HS-27A (cell line): ENCODE results near the gene NR2F2.

Experiments
- DNase-seq: peaks from one replicate; pipeline ENCODE4 v3.0.0-alpha.2; 2012; ENCODE audit warnings: low read depth, missing footprints

The NR2F2 gene

GRCh38 chr15:96320107-96320506, 10.4 kb upstream of the NR2F2 start:
- no peak for DNase-seq

GRCh38 chr15:96320703-96321638, 9.5 kb upstream of the NR2F2 start:
- DNase-seq, result no peak

DNA sequence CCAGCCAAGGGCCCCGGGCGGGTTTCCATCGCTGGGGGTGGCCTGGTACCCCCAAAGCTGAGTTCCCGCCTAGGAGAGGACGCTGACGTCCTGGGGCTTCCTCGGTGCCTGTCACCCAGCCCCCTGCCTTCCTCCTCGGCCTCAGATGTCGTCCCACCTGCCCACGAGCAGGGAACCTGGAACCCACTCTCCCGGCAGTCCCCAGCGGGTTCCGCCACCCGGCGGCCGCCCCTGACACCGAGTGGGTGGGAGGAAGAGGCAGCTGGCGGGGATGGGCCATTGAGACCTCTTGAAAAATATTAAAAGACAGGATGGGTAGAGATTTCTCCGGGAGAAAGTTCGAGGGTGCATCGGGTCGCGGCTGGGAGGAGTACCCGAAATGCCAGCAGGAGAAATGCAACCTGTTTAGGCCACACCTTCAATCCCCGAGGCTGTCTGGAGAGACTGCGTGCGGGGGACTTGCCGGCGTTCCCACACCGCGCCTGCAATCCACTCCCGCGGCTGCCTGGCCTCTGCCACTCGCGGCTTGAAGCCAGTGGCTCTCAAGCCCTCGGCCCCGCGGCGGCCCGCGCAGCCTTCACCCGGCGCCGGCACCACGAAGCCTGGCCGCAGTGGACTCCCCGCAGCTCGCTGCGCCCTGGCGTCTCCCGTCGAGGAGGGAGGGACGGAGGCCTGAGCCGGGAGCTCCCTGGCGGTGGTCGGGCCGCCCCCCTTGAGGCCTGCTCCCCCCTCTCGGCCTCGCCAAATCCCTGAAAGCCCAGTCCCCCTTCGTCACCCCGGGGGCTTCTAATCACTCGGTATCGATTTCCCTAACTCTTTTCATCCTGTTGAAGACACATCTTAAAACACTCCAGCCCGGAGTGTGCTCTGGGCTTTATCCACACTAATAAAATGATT, 8.6 kb upstream of the NR2F2 start:
- no peak for DNase-seq

DNA sequence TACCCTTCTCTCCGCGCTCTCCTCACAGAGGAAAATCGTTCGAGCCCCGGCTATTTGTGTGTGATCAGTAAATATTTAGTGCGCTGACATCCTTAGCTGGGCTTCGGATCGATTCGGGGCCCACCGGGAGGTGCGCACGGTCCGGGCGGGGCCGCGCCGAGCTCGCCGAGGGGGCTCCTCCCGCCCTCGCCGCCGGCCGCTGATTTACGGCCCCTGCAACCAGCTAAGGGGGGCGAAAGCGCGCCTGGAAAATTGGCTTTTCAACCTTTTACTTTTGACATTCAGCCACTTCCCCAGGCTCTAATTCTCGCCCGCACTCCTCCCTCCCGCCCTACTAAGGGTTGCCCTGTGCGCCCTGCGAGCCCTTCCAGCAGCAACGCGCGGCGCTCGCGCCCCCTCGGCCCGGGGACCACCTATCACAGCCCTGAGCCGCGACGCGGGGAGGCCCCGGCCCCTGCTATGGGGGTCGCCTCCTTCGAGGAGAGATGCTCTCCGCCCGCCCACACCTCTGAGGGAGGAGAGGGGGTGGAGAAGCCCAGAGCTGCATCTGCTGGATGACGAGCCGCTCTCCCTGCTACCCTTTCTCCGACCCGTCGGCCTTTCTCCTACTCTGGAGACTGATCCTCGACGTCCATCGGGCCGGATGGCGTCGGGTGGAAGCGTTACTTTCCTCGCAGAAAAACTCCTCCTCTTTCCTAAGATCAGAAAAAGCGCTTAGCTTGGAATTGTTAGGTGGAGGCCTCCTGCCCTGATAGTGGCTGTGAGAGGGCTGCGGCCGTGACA, 7.8 kb upstream of the NR2F2 start:
- DNase-seq, result no peak

DNA sequence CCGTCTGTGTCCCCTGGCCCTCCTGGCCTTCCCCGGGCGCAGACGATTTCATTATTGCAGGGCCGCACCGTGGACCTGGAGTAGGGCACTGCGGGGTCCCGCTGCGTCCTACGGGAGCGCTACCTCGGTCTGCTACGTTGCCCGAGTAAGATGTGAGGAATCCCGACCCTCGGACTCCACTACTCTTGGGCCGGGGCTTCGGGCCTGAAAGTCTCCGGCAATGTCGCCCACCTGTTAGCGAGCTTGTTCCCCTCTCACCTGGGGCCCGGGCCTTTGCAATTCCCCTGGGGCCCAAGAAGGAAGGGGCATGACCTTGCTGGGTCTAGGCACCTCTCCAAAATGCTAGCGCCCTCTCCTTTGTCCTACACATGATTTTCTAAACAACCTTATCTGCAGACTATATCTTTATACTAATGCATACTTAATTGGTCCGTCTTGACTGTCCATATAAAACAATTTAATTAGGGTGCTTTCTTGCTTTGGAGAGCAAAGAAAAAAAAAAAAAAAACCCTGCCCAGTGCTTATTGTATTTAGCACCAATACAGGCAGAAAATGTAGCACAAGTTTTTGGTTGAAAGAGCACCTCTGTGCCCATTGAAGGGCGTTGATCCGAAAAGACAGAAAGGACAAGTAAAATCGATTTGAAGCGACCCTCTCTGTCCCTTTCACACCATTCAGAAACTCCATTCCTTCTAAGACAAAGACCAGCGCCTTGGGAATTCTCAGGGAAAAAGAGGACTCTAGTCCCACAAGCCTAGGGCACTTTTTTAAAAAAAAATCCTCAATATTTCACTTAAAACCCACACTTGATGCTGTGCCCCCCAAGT, 7.0 kb upstream of the NR2F2 start:
- DNase-seq, result no peak

- DNase-seq, result no peak
These were observed 6.2 kb upstream of the NR2F2 start for GRCh38 chr15:96324192-96324895.

- no peak for DNase-seq
These were observed 5.5 kb upstream of the NR2F2 start for GRCh38 chr15:96324940-96325540.

DNA sequence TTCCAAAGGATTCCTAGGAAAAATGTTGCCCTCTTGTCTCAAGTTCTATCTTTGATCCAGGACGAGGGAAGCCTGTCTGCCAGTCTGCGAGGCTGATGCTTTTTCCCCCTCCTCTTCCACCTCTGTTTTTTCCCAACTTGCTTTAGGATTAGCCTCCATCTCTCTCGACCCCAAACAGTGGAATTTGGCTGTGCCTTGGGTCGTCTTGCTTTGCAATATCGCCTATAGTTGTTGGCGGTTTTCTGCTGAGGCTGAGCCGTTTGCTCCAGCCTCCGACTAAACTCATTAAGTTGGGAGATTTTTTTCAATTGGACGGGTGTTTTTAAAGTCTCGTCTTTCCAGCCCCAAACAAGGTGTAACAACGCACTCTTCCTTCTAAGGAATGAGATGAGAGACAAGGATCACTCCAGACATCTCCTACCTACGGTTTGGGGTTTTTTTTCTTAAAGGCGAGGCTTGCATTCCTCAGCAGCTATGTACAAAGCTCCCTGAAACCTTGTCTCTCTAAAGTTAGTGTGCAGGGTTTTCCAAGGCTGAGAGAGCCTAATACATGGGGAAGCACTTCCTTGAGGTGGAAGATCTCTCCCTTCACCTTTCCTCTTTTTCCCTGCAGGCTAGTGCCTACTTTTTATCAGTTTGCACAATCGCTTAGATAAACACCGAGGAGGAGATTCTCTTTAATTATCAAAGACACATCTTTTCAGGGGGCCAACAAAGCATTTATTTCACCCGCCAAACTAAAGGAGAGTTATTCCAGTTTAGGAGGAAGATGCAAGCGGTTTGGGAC, 4.8 kb upstream of the NR2F2 start:
- DNase-seq, result no peak

DNA sequence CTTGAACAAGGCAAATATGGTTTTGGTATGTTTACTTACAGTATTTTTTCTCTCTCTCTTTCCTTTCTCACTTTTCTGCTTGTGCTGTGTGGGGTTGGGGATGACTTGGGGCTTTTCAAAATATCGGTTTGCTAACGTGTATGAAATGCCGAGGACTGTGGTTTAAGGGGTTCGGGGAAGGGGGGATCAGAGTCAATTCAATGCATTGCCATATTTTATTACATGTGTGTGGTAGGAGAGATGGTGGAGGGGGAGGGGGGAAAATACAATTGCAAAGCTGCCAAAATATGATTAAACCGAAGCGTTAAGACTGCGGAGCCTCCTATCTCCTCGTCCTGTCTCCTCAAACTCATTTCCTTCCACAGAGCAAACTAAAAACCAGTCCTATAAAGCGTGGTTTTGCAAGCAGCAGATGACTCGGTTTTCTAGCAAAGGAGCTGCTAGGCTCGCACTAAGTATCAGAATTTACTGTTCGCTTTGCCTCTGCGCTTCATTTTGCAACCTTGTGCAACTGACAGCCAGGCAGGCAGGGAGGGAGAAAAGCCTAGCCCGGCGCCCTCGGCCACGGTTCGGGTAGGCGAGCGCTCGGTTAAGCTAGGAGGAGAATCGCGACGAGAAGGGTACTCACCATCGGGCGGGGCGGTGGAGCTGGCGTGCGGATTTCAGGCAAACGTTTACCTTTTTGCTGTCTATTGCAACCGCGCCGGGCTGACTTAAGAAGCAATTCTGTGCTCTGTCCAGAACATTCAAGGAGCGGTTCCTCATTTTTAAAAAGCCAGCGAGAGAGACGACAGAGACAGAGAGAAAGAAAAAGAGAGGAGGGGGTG, 4.0 kb upstream of the NR2F2 start:
- no peak for DNase-seq

- no peak for DNase-seq
These were observed 3.3 kb upstream of the NR2F2 start for GRCh38 chr15:96327155-96327741.

- no peak for DNase-seq
These were observed 2.2 kb upstream of the NR2F2 start for GRCh38 chr15:96328181-96328876.

- no peak for DNase-seq
These were observed 1.7 kb upstream of the NR2F2 start for GRCh38 chr15:96328877-96329195.

DNA sequence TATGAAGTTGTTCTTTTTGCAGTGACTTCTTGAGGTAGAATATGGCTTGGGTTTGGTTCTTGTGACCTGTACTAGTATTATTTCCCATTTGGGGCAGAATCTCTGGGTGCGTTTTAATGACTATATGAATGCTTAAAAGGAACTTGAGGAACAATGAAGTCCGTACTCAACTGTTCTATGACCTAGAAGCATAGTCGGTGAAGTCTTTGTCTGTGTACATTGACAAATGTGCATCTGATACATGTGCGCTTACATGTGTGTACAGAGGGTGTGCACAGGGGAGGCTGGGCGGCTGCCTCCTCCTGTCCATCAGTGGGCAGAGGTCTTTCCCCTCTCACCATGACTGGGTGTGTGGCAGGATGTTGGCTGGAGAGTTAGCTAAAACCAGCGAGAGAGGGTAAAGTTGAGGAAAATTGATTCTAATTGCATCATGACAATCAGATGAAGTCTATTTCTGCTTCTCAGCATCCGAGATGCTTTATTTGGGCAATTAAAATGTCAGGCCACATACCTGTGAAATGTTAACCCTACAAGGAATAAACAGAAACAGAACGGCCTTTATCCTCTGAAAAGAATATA, 1.0 kb upstream of the NR2F2 start:
- no peak for DNase-seq

DNA sequence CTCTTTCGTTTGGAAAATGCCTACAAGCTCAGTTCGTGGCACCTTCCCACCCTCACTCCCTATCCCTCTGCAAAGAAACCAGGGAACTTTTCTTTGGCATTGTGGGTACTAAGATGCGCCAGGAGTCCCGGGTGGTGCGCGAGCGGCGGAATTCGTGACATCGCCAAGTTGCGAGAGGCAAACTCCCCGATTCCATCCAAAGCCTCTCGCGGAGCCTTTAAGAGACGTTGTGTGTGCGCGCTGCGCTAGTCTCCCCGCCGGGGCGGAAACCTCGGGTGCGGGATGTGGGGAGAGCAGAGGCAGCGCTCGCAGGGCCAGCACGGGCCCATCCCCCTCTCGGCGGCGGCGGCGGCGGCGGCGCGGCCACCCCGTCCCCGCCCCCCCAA, 443 bp upstream of the NR2F2 start:
- DNase-seq, result no peak

- no peak for DNase-seq
These were observed 844 bp downstream of the NR2F2 start for GRCh38 chr15:96331144-96331944.

DNA sequence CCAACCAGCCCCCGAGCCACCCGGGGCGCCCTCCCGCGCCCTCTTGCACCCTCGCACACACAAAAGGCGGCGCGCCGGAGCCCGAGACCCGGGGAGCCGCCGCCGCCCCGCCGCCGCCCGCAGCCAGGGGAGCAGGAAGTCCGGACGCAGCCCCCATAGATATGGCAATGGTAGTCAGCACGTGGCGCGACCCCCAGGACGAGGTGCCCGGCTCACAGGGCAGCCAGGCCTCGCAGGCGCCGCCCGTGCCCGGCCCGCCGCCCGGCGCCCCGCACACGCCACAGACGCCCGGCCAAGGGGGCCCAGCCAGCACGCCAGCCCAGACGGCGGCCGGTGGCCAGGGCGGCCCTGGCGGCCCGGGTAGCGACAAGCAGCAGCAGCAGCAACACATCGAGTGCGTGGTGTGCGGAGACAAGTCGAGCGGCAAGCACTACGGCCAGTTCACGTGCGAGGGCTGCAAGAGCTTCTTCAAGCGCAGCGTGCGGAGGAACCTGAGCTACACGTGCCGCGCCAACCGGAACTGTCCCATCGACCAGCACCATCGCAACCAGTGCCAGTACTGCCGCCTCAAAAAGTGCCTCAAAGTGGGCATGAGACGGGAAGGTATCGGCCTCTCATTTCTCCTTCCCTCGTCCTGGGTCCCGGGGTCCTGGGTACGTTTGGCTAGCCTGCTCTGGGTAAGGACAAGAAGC, 1.6 kb downstream of the NR2F2 start:
- DNase-seq, result no peak
